NCI-H345 (cell line): ENCODE data around the gene XPR1.
A peak's percentile ranks its signal among the peaks of the same experiment; 100 is the strongest.

Experiments used
- DNase-seq: peaks from one replicate; lab custom pipeline; 2025; lab: John Stamatoyannopoulos, UW

Gene XPR1

DNA sequence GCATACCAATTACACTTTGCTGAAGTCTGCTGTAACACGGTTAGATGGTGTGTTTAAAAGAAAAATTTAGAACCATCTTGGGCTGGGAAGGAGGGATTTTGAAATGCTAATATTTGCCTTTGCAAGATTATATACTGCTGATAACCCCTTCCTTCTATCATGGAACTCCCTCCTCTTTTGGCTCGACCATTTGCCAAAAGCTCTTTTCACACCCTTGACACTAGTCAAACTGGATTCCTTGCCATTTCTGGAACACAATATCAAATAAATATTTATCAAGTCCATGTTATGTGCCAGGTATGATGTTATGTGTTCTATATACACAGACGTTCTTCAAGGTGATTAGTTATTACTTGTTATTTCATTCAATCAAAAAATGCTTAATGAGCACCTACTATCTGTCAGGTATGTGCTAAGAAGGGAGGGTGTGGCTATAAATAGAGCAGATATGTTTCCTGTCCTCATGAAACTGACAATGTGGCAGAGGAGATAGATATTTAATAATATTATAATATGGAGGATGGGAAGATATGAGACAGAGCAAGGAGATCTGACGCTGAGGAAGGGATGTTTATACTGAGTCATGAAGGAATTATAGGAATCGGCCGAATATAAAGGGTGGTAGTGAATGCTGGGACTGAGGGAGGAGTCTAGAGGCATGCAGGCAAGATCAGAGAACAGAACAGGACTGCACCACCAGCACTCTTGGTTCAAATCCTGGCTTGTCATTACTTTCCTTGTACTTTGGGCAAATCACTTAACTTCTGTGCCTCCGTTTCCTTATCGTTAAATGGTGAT is 16.1 kb upstream of the XPR1 start:
- no peak for DNase-seq

DNA sequence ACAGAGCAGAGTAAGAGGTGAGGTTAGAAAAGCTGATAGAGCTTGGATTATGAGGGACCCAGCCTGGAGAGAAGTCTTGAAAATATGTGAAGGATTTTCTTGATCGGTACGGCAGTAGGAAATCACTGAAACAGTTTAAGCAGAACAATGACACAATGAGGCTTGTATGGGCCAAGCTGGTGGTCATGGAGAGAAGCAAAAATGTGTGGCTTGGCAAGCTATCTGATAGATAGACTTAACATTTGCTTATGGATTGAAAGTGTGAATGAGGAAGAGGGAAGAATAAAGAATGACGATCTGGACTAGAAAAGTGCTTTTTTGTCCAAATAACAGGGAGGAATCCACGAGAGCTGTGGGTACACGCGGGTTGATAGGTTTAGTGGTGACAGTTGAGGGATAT is 15.4 kb upstream of the XPR1 start:
- DNase-seq = no peak

GRCh38 chr1:180617774-180618395 is 13.9 kb upstream of the XPR1 start:
- no peak for DNase-seq

DNA sequence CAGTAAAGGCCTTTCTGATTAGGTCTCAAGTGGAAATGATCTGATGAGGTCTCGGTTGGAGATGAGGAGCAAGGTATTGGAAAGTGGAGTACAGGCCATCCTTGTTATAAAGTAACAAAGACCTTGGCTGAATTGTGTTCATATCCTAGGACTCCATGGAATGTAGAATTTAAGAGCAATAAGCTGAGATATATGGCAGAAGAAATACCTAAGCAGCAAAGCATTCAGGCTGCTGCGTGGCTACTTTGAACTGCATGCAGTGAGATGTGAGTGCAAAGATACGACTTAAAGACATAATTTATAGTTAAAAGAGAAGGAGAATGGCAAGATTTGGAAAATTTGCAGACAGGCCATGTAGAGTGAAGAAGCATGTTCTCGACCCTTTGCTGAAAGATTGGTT is 11.2 kb upstream of the XPR1 start:
- no peak for DNase-seq

GRCh38 chr1:180622658-180623508 is 8.9 kb upstream of the XPR1 start:
- DNase-seq = no peak

- no peak for DNase-seq
These were observed 8.1 kb upstream of the XPR1 start for GRCh38 chr1:180623579-180624347.

GRCh38 chr1:180626711-180627110 is 5.1 kb upstream of the XPR1 start:
- no peak for DNase-seq

DNA sequence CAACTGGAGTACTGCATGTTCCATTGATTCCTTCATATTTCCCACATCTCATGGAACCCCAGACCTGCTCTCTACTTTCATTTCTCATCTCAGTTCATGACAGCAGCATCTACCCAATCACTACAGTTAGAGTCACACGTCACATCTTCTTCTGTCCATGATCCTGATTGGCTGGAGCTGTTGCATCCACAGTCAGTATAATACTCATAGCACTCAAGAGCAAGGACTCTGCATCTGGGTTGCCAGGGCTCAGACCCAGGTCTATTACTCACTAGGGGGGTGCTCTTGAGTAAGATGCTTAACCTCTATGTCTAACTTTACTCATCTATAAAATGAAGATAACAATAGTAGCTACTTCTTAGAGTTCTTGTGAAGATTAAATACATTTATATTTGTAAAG is 4.4 kb upstream of the XPR1 start:
- DNase-seq = no peak

DNA sequence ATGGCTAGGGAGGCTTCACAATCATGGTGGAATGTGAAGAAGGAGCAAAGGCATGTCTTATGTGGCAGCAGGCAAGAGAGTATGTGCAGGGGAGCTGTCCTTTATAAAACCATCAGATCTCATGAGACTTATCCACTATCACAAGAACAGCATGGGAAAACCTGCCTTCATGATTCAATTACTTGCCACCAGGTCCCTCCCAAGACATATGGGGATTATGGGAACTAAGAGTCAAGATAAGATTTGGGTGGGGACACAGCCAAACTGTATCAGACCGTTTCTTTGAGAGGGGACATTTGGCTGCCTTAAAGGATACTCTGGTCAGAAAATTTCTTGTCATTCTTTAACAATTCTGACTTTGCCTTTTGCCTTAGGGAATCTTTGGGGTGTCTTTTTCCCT is 3.2 kb upstream of the XPR1 start:
- no peak for DNase-seq

DNA sequence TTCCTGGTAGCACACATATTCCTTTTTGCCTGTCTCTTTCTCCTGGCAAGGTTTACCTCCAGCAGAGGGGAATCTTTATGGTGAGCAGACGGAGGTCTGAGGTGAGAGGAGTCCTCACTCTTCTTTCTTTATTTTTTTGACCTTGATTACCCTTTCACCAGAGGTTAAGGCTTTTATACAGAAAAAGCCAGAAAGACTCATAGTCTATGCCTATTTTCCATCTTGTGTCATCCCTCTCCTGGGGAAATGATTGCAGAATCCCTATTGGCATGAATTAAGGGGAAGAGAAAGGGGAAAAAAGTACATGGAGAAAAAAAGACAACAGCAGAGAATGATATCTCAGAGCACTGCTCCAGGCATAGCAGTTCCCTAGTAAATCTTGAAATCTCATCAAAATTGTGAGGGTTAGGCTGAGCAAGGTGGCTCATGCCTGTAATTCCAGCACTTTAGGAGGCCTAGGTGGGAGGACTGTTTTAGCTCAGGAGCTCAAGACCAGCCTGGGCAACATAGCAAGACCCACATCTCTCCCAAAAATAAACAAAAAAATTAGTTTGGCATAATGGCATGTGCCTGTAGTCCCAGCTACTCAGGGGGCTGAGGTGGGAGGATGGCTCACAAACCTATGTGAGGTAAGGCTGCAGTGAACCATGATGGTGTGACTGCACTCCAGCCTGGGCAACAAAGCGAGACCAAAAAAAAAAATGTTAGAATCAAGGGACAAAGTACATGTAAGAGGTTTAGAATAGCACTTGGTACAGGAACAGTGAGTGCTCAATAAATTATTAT is 1.2 kb upstream of the XPR1 start:
- no peak for DNase-seq

DNA sequence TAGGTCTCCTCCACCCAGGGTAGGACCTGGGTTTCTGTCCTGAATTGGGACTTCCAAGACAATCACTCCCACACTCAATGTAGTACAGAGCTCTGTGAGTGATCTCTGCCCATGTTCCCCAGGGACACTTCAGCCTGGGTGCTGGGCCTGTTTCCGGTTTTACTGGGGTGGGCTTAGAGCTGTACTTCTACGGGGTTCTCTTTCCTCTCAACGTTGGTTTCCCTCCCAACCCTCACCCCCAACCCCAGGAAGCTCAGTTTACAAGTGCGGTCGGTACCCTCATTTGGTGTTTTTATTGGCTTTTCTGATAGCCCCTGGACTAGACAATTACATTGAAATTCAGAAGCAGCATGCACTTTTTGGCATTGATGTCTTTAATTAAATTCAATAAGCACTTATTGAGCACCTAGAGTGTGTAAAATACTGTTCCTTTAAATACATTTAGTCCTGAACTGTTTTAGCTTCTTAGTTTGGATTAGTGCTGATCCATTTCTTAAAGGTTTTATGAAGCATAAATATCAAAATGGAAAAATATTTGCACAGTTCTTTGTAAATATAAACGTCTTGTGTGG is 542 bp upstream of the XPR1 start:
- no peak for DNase-seq

DNA sequence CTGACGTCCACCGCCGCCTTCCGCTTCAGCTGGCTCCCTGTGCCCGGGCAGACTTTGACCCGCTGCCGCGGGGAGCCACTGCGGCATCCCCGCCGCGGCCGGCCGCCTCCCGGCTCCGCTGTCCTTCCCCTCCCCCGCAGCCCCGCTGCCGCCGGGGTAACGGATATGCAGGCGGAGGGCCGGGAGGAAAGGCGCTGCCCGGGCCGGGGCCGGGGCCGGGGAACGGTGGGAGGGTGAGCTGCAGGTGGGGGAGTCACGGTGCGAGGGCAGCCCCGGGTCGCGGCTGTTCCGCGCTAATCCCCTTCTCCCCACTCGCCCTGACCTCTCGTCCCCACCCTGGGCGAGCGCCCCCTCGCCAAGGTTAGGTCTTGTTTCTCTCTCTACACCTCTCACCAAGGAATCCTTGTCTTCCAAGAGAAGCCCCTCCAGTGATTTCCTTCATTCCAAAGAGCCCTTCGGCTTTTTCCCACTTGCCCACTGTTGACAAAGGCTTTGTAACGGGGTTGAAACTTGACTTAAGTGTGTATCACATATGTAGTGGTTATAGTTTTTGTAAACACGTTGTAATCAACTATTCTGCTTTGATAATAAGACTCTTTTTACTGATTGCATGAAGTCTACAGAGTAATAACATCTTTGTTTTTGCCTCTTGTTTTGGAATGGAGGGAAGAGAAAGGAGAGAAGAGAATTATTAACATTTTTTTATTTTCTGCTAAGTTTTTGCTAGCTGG is 669 bp downstream of the XPR1 start:
- DNase-seq = peak; percentile 63

GRCh38 chr1:180633057-180634056 is 1.5 kb downstream of the XPR1 start:
- peak; percentile 4 for DNase-seq

- DNase-seq = no peak
These were observed 4.3 kb downstream of the XPR1 start for GRCh38 chr1:180636138-180636537.

DNA sequence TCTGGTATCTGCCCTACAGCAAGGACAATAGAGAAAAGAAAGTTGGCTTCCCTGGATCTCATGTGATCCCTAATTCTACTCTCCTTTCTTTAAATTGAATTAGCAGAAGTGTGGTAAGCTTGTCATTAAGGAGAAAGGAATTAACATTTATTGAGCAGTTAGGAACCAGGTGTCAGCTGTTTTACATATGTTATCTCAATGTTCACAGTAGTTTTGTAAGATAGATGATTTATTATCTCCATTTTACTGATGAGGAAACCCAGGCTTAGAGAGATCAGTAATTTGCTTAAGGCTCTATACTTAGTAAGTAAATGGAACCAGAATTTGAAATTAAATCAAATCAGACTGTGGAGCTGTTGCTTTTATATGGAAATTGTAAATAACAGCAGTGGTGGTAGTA is 8.0 kb downstream of the XPR1 start:
- no peak for DNase-seq

- no peak for DNase-seq
These were observed 8.7 kb downstream of the XPR1 start for GRCh38 chr1:180640531-180640949.

- DNase-seq = no peak
These were observed 9.8 kb downstream of the XPR1 start for GRCh38 chr1:180641662-180642061.

DNA sequence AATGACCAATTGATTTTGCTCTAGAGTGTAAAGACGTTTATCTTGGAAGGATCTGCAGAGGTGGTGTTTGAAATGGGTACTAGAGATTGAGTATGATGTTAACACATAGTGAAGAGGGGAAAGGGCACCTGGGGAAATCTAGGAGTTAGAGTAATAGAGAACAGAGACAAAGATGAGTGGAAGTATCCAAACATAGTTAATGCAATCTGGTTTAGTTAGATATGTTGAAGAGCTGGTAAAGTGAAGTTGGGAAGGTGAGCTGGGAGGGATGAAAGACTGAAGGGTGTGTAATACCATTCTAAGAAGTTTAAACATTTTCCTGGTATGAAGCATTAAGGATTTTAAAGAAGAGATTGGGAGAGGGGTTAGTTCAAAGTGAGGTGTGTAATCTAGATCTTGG is 11.0 kb downstream of the XPR1 start:
- no peak for DNase-seq

GRCh38 chr1:180643693-180644092 is 11.9 kb downstream of the XPR1 start:
- DNase-seq = peak; percentile 2
